ENCODE data around the gene PSMA6. TPM values are rescaled to one million over a fixed set of nuclear protein-coding genes. Genes with fewer than 3 reads are reported as not detected.

PSMA6 gene
- total and polyA plus RNA-seq, 2 of the 13 experiments (the other 11 are each of a cell fraction or from before 2014, with no cell fraction given) = 525 to 1,109 TPM

- TF ChIP-seq, protein P1, sequence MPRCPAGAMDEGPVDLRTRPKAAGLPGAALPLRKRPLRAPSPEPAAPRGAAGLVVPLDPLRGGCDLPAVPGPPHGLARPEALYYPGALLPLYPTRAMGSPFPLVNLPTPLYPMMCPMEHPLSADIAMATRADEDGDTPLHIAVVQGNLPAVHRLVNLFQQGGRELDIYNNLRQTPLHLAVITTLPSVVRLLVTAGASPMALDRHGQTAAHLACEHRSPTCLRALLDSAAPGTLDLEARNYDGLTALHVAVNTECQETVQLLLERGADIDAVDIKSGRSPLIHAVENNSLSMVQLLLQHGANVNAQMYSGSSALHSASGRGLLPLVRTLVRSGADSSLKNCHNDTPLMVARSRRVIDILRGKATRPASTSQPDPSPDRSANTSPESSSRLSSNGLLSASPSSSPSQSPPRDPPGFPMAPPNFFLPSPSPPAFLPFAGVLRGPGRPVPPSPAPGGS (CRISPR knock-in tag; IDR thresholded peaks at IDR 0.05) = no peak
- TF ChIP-seq, protein P2, sequence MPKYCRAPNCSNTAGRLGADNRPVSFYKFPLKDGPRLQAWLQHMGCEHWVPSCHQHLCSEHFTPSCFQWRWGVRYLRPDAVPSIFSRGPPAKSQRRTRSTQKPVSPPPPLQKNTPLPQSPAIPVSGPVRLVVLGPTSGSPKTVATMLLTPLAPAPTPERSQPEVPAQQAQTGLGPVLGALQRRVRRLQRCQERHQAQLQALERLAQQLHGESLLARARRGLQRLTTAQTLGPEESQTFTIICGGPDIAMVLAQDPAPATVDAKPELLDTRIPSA (CRISPR knock-in tag; IDR thresholded peaks at IDR 0.05; ENCODE audit: borderline replicate concordance) = no peak
- TF ChIP-seq MBNL3 (CRISPR knock-in tag; conservative IDR thresholded peaks at IDR 0.05) = no peak
- no peak for TF ChIP-seq U2AF1 (optimal IDR thresholded peaks at IDR 0.05; ENCODE audit: low read depth, low read length)
- no peak for TF ChIP-seq FOXK1 (CRISPR knock-in tag; IDR thresholded peaks at IDR 0.05; ENCODE audit: borderline replicate concordance, low read depth)
- no peak for TF ChIP-seq BCL6 (CRISPR knock-in tag; IDR thresholded peaks at IDR 0.05)
- TF ChIP-seq, protein P3, sequence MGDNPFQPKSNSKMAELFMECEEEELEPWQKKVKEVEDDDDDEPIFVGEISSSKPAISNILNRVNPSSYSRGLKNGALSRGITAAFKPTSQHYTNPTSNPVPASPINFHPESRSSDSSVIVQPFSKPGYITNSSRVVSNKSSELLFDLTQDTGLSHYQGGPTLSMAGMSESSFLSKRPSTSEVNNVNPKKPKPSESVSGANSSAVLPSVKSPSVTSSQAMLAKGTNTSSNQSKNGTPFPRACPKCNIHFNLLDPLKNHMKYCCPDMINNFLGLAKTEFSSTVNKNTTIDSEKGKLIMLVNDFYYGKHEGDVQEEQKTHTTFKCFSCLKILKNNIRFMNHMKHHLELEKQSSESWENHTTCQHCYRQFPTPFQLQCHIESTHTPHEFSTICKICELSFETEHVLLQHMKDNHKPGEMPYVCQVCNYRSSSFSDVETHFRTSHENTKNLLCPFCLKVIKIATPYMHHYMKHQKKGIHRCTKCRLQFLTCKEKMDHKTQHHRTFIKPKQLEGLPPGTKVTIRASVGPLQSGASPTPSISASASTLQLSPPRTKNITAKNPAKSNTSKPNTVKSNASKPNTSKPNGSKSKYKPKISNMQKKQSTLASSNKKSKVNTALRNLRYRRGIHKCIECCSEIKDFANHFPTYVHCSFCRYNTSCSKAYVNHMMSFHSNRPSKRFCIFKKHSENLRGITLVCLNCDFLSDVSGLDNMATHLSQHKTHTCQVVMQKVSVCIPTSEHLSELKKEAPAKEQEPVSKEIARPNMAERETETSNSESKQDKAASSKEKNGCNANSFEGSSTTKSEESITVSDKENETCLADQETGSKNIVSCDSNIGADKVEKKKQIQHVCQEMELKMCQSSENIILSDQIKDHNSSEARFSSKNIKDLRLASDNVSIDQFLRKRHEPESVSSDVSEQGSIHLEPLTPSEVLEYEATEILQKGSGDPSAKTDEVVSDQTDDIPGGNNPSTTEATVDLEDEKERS (CRISPR knock-in tag; IDR thresholded peaks at IDR 0.05) = peak; percentile 37; the same call in 1 of the 2 replicates
- TF ChIP-seq CC2D1A (CRISPR knock-in tag; IDR thresholded peaks at IDR 0.05) = no peak
- no peak for TF ChIP-seq ZIK1 (CRISPR knock-in tag; IDR thresholded peaks at IDR 0.05; ENCODE audit: borderline replicate concordance, low read depth)
- TF ChIP-seq FOXC1 (CRISPR knock-in tag; IDR thresholded peaks at IDR 0.05; ENCODE audit: borderline replicate concordance) = 0 out of 2 replicates have a peak, but pooled peaks have one; percentile 21
- TF ChIP-seq PLRG1 (conservative IDR thresholded peaks at IDR 0.05) = no peak; the same call in 1 of the 2 replicates
- no peak for TF ChIP-seq LRRFIP1 (CRISPR knock-in tag; conservative IDR thresholded peaks at IDR 0.05)
- TF ChIP-seq, protein P4, sequence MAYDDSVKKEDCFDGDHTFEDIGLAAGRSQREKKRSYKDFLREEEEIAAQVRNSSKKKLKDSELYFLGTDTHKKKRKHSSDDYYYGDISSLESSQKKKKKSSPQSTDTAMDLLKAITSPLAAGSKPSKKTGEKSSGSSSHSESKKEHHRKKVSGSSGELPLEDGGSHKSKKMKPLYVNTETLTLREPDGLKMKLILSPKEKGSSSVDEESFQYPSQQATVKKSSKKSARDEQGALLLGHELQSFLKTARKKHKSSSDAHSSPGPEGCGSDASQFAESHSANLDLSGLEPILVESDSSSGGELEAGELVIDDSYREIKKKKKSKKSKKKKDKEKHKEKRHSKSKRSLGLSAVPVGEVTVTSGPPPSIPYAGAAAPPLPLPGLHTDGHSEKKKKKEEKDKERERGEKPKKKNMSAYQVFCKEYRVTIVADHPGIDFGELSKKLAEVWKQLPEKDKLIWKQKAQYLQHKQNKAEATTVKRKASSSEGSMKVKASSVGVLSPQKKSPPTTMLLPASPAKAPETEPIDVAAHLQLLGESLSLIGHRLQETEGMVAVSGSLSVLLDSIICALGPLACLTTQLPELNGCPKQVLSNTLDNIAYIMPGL (CRISPR knock-in tag; IDR thresholded peaks at IDR 0.05; ENCODE audit: borderline replicate concordance in 1 of 2, low read depth in 1 of 2) = no peak
- TF ChIP-seq ZNF740 (CRISPR knock-in tag; IDR thresholded peaks at IDR 0.05) = no peak
- TF ChIP-seq, protein P5, sequence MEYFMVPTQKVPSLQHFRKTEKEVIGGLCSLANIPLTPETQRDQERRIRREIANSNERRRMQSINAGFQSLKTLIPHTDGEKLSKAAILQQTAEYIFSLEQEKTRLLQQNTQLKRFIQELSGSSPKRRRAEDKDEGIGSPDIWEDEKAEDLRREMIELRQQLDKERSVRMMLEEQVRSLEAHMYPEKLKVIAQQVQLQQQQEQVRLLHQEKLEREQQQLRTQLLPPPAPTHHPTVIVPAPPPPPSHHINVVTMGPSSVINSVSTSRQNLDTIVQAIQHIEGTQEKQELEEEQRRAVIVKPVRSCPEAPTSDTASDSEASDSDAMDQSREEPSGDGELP (IDR thresholded peaks at IDR 0.05; ENCODE audit: borderline replicate concordance, low read depth) = 0 out of 2 replicates have a peak, but pooled peaks have one; percentile 16
- no peak for TF ChIP-seq ZNF672 (CRISPR knock-in tag; IDR thresholded peaks at IDR 0.05)
Measured at GRCh38 chr14:35352274-35353233, 60.4 kb downstream of the PSMA6 start (continued).
